GM18519 (cell line): ENCODE measurements around the gene LRTM2.

Source experiments
- ATAC-seq: cut with Tn5 transposase; IDR thresholded peaks from one replicate; pipeline ENCODE4 v1.9.1; 2021; ENCODE audit warnings: mild to moderate bottlenecking, moderate library complexity; ENCODE audit not compliant: unreplicated experiment, low FRiP score

LRTM2 gene

GRCh38 chr12:1880153-1880845 is 59.9 kb downstream of the LRTM2 start:
- ATAC-seq = no peak

- no peak for ATAC-seq
These were observed 60.5 kb downstream of the LRTM2 start for GRCh38 chr12:1880876-1881275.

- ATAC-seq = no peak
These were observed 60.9 kb downstream of the LRTM2 start for GRCh38 chr12:1881301-1881700.

GRCh38 chr12:1881936-1882335 is 61.6 kb downstream of the LRTM2 start:
- no peak for ATAC-seq

- ATAC-seq = no peak
These were observed 62.0 kb downstream of the LRTM2 start for GRCh38 chr12:1882405-1882804.

- no peak for ATAC-seq
These were observed 62.6 kb downstream of the LRTM2 start for GRCh38 chr12:1882850-1883470.

GRCh38 chr12:1883513-1883912 is 63.1 kb downstream of the LRTM2 start:
- no peak for ATAC-seq

GRCh38 chr12:1884651-1885050 is 64.3 kb downstream of the LRTM2 start:
- no peak for ATAC-seq

GRCh38 chr12:1885082-1885596 is 64.8 kb downstream of the LRTM2 start:
- ATAC-seq = no peak

GRCh38 chr12:1885599-1886245 is 65.4 kb downstream of the LRTM2 start:
- ATAC-seq = no peak
